Activated CD4-positive, alpha-beta memory T cell treated with anti-CD3 and anti-CD28 coated beads for 36 hours (primary cell): ENCODE measurements around the gene ABCB9. TPM values are rescaled to one million over a fixed set of nuclear protein-coding genes. Genes with fewer than 3 reads are reported as not detected.
"Not testable (repeated sequence)": the region's sequence is repeated elsewhere in the genome, so short reads cannot be mapped to it uniquely, and the experiment has no call there.

Source experiments
- CTCF ChIA-PET: fragments of 350-600 bp; sonication (Branson Sonifier 250); formaldehyde crosslinking; loops from one replicate; lab custom pipeline; 2021; ENCODE audit warnings: antibody characterized with exemption, inconsistent platforms; lab: Charles Lee
- POLR2A ChIA-PET: fragments of 350-600 bp; sonication (Branson Sonifier 250); formaldehyde crosslinking; loops from one replicate; lab custom pipeline; 2021; ENCODE audit warnings: antibody characterized with exemption; lab: Charles Lee
- DNase-seq: peaks from one replicate; pipeline ENCODE4 v3.0.0-alpha.2; 2020
- H3K27ac Mint-ChIP-seq: one replicate; pipeline ENCODE4 v1.8.0; 2021; ENCODE audit warnings: mixed read lengths
- H3K27me3 Mint-ChIP-seq: one replicate; pipeline ENCODE4 v1.8.0; 2021; ENCODE audit warnings: mixed read lengths
- H3K36me3 Mint-ChIP-seq: one replicate; pipeline ENCODE4 v1.8.0; 2021; ENCODE audit warnings: mixed read lengths
- H3K4me1 Mint-ChIP-seq: one replicate; pipeline ENCODE4 v1.8.0; 2021; ENCODE audit warnings: low read depth, mixed read lengths
- H3K4me3 Mint-ChIP-seq: one replicate; pipeline ENCODE4 v1.8.0; 2021; ENCODE audit warnings: mild to moderate bottlenecking, mixed read lengths
- H3K9me3 Mint-ChIP-seq: one replicate; pipeline ENCODE4 v1.8.0; 2021; ENCODE audit warnings: mixed read lengths
- intact Hi-C: fragments of 100-400 bp; cut with micrococcal nuclease; formaldehyde crosslinking; loops from one replicate; pipeline ENCODE4 v1.15.1; 2023
- total RNA-seq, 2 experiments: library from RNA; stranded (reverse); gene quantifications; one replicate each; pipeline ENCODE4 v1.2.3, GENCODE V29; 2021

ABCB9 gene
- total RNA-seq, 2 experiments from 2014 or later: 2.7 to 3.6 TPM

DNA sequence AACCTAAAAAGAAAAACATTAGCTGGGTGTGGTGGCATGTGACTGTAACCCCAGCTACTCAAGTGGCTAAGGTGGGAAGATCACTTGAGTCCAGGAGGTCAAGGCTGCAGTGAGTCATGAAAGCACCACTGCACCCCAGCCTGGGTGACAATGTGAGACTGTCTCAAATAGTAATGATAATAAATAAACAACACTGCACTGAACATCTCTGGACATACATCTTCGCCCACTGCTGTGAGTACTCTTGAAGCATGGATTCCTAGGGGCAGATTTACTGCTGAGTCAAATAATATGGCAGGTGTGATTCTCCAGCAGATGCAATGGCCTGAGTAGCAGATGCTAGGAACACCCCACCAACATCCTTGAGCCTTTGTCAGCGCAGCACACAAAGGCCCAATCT lies 23.6 kb downstream of the ABCB9 start:
- POLR2A ChIA-PET: no interaction called here
- Mint-ChIP-seq H3K9me3 (no peaks in the 10 kb centered on the region), H3K27ac (no peak overlapping the region), H3K36me3 (no peaks in the 10 kb centered on the region), H3K27me3 (no peaks in the 10 kb centered on the region), H3K4me1 (peaks cover 20% of the 10 kb centered on the region), H3K4me3 (no peak overlapping the region)
- no peak for DNase-seq
- CTCF ChIA-PET: no interaction called here
- intact Hi-C loops: no loop called here

DNA sequence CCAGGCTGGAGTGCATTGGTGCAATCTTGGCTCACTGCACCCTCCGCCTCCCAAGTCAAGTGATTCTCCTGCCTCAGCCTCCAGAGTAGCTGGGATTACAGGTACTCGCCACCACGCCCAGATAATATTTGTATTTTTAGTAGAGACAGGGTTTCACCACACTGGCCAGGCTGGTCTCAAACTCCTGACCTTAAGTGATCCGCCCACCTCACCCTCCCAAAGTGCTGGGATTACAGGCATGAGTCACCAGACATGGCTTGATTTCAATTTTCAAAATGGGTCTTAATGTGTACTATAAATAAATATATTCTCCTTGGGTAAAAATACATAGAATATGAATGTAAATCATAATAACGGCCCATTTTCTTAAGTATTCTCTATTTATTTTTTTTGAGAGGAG lies 24.9 kb downstream of the ABCB9 start:
- H3K27ac Mint-ChIP-seq, intact Hi-C loops, H3K4me1 Mint-ChIP-seq, H3K27me3 Mint-ChIP-seq, CTCF ChIA-PET, H3K9me3 Mint-ChIP-seq, H3K36me3 Mint-ChIP-seq, H3K4me3 Mint-ChIP-seq, DNase-seq, POLR2A ChIA-PET: not testable (repeated sequence)

DNA sequence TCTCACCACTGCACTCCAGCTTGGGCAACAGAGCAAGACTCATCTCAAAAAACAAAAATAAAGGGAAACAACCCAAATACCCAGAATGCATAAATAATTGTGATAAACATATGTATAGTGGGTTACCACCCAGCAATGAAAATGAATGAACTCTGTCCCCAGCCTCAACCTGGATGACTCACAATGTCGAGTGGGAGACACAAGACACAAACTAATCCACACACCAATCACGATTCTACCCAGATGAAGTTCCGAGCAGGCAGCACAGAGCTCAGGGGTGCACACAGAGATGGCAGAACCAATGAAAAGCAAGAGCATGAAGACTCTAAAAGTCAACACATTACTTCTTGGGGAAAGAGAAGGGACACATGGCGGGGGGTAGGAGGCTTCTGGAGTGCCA lies 27.1 kb downstream of the ABCB9 start:
- H3K36me3 Mint-ChIP-seq: no peaks in the 10 kb centered on the region
- no peak overlapping the region for H3K4me3 Mint-ChIP-seq
- CTCF ChIA-PET: interaction anchor here (0.7 to 2.8 kb wide), 3 partner anchors 13 to 594 kb away, joined by 3 to 12 read pairs (median 5); no protein-coding TSS in a partner anchor
- intact Hi-C loops: no loop called here
- no peaks in the 10 kb centered on the region for H3K27me3 Mint-ChIP-seq
- DNase-seq: no peak
- H3K4me1 Mint-ChIP-seq: peaks cover 7% of the 10 kb centered on the region
- no peaks in the 10 kb centered on the region for H3K9me3 Mint-ChIP-seq
- POLR2A ChIA-PET: no interaction called here
- no peak overlapping the region for H3K27ac Mint-ChIP-seq

DNA sequence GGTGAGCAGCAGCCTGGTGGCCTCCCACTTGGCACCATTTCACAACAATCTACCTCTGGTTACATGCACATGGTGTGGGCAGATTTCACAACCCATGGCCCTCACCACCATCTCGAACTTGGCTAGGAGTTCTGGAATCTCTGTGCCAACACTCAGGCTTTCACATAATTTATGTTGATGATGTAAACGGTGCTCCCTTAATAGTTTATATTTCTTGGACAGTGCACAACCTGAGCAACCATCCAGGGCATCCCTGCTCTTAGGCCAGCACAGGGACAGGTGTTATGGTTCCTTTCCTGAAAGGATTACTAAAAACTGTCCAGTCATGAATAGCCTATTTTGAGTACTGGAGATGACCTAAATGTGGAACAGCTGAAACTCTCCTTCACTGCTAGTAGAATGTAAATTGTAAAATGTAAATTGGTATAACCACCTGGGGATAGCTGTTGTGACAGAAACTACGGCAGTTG lies 28.6 kb downstream of the ABCB9 start:
- no peak overlapping the region for H3K27ac Mint-ChIP-seq
- H3K4me1 Mint-ChIP-seq: no peaks in the 10 kb centered on the region
- intact Hi-C loops: no loop called here
- H3K36me3 Mint-ChIP-seq: no peaks in the 10 kb centered on the region
- CTCF ChIA-PET: interaction anchor here (2.8 kb wide), 1 partner anchor 77 kb away, joined by 12 read pairs; no protein-coding TSS in a partner anchor
- H3K9me3 Mint-ChIP-seq: no peaks in the 10 kb centered on the region
- no peak overlapping the region for H3K4me3 Mint-ChIP-seq
- H3K27me3 Mint-ChIP-seq: no peaks in the 10 kb centered on the region
- no peak for DNase-seq
- POLR2A ChIA-PET: no interaction called here

DNA sequence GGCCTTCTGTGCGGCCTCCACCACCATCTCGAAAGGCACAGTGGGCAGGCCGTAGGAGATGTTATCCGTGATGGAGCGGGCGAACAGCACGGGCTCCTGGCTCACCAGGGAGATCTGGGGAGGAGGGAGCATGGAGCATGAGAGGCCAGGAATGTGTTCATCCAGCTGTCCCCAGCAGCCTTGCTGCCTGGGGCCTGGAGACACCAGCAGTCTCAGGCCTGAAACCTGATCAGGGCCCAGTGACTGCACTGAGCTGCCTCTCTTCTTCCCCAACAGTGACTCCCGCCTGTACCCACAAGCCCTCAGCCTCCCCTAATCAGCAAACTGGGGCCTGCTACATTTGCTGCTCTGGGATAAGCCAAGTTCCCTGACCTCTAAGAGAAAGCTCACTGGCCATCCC lies 30.9 kb downstream of the ABCB9 start:
- ChIA-PET CTCF (interaction anchor here (0.9 kb wide), 1 partner anchor 11 kb away, joined by 3 read pairs; no protein-coding TSS in a partner anchor), POLR2A (no interaction called here)
- DNase-seq: no peak
- Mint-ChIP-seq H3K9me3 (no peaks in the 10 kb centered on the region), H3K4me1 (no peaks in the 10 kb centered on the region), H3K27me3 (no peaks in the 10 kb centered on the region), H3K36me3 (no peaks in the 10 kb centered on the region), H3K27ac (no peak overlapping the region), H3K4me3 (no peak overlapping the region)
- intact Hi-C loops: no loop called here

DNA sequence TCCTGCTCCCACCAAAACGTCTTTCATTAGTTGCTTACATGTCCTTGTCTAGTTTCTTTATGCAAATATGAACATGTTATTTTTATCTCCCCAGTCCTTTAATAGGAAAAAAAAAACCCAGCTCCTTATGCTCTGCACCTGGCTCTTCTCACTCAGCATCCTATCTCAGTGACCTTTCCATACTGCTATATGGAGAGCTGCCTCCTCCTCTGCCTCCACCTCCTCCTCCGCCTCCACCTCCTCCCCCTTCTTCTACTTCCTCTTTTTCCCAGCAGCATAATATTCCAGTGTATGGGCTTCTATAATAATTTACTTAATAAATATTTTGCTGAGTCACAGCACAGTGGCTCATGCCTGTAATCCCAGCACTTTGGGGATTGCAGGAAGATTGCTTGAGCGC lies 31.5 kb downstream of the ABCB9 start:
- ChIA-PET CTCF (interaction anchor here (0.9 kb wide), 1 partner anchor 11 kb away, joined by 3 read pairs; no protein-coding TSS in a partner anchor), POLR2A (no interaction called here)
- H3K9me3 Mint-ChIP-seq: no peaks in the 10 kb centered on the region
- H3K36me3 Mint-ChIP-seq: no peaks in the 10 kb centered on the region
- H3K27ac Mint-ChIP-seq: no peak overlapping the region
- no peak for DNase-seq
- H3K4me1 Mint-ChIP-seq: no peaks in the 10 kb centered on the region
- H3K27me3 Mint-ChIP-seq: no peaks in the 10 kb centered on the region
- intact Hi-C loops: no loop called here
- no peak overlapping the region for H3K4me3 Mint-ChIP-seq

DNA sequence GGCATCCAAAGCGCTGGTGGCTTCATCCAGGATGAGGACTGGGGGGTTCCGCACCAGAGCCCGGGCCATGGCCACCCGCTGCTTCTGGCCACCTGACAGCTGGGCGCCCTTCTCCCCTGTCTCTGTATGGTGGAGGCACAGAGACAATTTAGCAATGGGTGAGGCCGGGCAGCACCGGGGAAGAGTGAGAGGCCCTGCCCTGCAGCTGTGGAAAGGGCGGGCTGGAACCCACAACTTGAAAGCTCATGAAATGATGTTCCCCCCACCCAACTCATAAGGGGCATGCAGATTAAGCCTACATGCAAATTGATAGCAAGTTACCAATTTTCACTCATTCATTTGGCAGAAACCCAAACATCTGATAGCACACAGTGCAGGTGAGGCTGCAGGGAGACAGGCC lies 34.1 kb downstream of the ABCB9 start:
- Mint-ChIP-seq H3K27ac (no peak overlapping the region), H3K9me3 (no peaks in the 10 kb centered on the region), H3K36me3 (no peaks in the 10 kb centered on the region), H3K27me3 (no peaks in the 10 kb centered on the region), H3K4me1 (no peaks in the 10 kb centered on the region), H3K4me3 (no peak overlapping the region)
- ChIA-PET POLR2A (no interaction called here), CTCF (no interaction called here)
- no peak for DNase-seq
- intact Hi-C loops: no loop called here

- Mint-ChIP-seq H3K27me3 (no peaks in the 10 kb centered on the region), H3K4me1 (no peaks in the 10 kb centered on the region), H3K27ac (no peak overlapping the region), H3K4me3 (no peak overlapping the region), H3K9me3 (no peaks in the 10 kb centered on the region), H3K36me3 (no peaks in the 10 kb centered on the region)
- ChIA-PET CTCF (interaction anchor here (1.1 kb wide), 1 partner anchor 23 kb away, joined by 4 read pairs; no protein-coding TSS in a partner anchor), POLR2A (no interaction called here)
- no peak for DNase-seq
- intact Hi-C loops: no loop called here
These were observed 36.5 kb downstream of the ABCB9 start for GRCh38 chr12:122929812-122930211.

DNA sequence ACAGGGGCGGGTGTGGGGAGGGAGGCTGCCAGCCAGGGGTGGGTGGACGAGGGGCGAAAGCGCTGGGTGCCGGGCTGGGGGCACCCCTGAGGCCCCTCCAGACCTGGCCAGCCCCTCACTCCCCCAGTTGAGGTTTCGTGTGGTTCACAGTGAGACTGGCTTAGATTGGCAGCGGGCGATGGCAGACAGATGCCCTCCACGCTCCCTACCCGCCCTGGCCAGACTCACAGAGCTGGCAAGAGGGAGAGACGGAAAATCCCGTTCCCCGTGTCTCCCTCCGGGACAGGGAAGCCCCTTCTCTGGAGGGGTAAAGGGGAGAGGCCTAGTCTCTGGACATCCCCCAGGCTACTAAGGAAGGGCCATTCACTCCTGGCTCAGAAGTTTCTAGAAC lies 37.1 kb downstream of the ABCB9 start:
- intact Hi-C loops: no loop called here
- ChIA-PET POLR2A (no interaction called here), CTCF (interaction anchor here (0.9 kb wide), 1 partner anchor 68 kb away, joined by 3 read pairs; no protein-coding TSS in a partner anchor)
- no peak overlapping the region for H3K27ac Mint-ChIP-seq
- H3K4me3 Mint-ChIP-seq: no peak overlapping the region
- no peaks in the 10 kb centered on the region for H3K9me3 Mint-ChIP-seq
- H3K36me3 Mint-ChIP-seq: no peaks in the 10 kb centered on the region
- H3K4me1 Mint-ChIP-seq: no peaks in the 10 kb centered on the region
- no peak for DNase-seq
- H3K27me3 Mint-ChIP-seq: no peaks in the 10 kb centered on the region

DNA sequence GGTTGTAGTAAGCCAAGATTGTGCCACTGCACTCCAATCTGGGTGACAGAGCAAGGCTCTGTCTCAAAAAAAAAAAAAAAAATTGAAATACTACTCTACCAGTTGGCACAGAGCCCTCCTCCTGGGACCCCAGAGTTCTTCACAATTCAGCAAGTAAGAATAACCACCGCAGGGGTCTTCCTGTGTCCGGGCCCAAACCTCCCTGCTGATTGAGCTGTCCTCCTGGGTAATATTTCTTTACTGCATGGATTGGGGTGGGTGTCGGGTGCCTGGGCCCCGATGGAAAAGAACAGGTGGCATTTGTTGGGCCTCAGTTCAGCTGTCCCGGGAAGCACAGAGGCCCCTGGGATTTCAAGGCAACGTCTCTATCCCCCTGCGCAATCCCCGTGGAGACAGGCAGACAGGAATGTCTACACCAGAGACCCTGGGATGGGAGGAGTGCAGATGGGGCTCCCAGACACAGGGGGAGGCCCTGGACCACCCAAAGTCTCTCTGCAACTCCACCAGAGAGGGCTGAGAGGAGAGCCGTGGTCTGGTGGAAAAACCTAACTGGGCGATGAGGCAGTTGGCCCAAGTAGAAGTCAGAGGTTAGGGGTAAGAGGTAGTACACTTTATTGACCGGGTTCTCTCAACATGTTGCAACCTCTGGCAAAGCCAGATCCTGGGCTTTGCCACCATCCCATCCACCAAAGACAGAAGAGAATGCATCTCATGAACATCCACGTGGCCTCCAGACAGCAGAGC lies 37.7 kb downstream of the ABCB9 start:
- DNase-seq: no peak
- intact Hi-C loops: no loop called here
- no peak overlapping the region for H3K4me3 Mint-ChIP-seq
- no peaks in the 10 kb centered on the region for H3K4me1 Mint-ChIP-seq
- CTCF ChIA-PET: interaction anchor here (0.9 kb wide), 1 partner anchor 68 kb away, joined by 3 read pairs; no protein-coding TSS in a partner anchor
- no peak overlapping the region for H3K27ac Mint-ChIP-seq
- no peaks in the 10 kb centered on the region for H3K9me3 Mint-ChIP-seq
- POLR2A ChIA-PET: no interaction called here
- no peaks in the 10 kb centered on the region for H3K36me3 Mint-ChIP-seq
- H3K27me3 Mint-ChIP-seq: no peaks in the 10 kb centered on the region

DNA sequence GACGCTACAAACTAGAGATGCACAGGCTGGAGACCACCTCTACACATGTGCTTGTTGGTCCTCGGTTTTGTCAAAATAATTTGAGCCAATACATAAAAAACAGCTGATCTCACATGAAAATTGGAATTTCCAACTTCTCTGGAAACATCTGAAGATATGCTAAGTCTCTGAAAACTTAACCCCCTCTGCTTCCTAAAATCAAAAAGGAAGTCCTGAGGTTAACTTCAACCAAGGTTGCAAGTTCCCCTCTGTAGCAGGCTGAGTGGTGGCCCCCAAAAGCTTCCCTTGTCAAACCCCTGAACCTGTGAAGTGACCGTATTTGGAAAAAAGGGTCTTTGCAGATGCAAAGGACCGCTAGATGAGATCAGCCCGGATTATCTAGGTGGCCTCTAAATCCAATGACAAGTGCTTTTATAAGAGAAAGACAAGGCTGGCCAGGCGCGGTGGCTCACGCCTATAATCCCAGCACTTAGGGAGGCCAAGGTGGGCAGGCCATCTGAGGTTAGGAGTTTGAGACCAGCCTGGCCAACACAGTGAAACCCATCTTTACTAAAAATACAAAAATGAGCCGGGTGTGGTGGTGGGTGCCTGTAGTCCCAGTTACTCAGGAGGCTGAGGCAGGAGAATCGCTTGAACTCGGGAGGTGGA lies 38.4 kb downstream of the ABCB9 start:
- no peak for DNase-seq
- H3K9me3 Mint-ChIP-seq: no peaks in the 10 kb centered on the region
- H3K27ac Mint-ChIP-seq: no peak overlapping the region
- POLR2A ChIA-PET: no interaction called here
- intact Hi-C loops: no loop called here
- CTCF ChIA-PET: interaction anchor here (0.9 kb wide), 1 partner anchor 67 kb away, joined by 3 read pairs; no protein-coding TSS in a partner anchor
- H3K4me3 Mint-ChIP-seq: no peak overlapping the region
- no peaks in the 10 kb centered on the region for H3K4me1 Mint-ChIP-seq
- H3K36me3 Mint-ChIP-seq: no peaks in the 10 kb centered on the region
- no peaks in the 10 kb centered on the region for H3K27me3 Mint-ChIP-seq

DNA sequence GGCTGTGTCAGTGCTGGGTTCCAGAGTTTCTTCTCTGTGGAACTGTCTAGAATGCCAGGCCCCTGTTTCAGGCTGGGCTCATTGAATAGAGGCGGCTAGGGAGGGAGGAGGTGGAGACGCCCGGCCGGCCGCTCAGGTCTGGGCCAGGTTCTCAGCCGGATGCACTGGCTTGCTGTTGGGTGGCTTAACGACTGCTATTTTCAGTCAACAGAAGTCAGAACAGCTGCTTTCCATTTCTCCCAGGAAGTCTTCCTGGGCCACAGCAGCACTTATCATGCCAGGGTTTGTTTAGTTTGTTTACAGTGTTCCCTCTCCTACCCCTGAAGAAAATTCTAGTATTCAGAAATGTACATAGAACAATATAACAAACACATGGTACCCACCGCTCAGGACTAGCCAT lies 44.3 kb downstream of the ABCB9 start:
- CTCF ChIA-PET: no interaction called here
- POLR2A ChIA-PET: no interaction called here
- no peak for DNase-seq
- Mint-ChIP-seq H3K27ac (no peak overlapping the region), H3K27me3 (no peaks in the 10 kb centered on the region), H3K4me1 (no peaks in the 10 kb centered on the region), H3K4me3 (no peak overlapping the region), H3K9me3 (no peaks in the 10 kb centered on the region), H3K36me3 (no peaks in the 10 kb centered on the region)
- intact Hi-C loops: no loop called here
